NCI-H2196 treated with DMSO at 0.1 percent for 48 hours (cell line): ENCODE data around the gene SSR1.

Source experiments
- DNase-seq: peaks from one replicate; lab custom pipeline; 2025; ENCODE audit not compliant: unreplicated experiment; lab: John Stamatoyannopoulos, UW

SSR1 gene

GRCh38 chr6:7218406-7218988, 94.5 kb downstream of the SSR1 start:
- no peak for DNase-seq
